Type B pancreatic cell (in vitro differentiated cells): ENCODE results near the gene TUFT1. TPM values are rescaled to one million over a fixed set of nuclear protein-coding genes. Genes with fewer than 3 reads are reported as not detected.

Source experiments
- DNase-seq: peaks from one replicate; pipeline ENCODE4 v3.0.0; 2021; ENCODE audit warnings: mixed read lengths; ENCODE audit not compliant: unreplicated experiment; ENCODE audit errors: extremely low spot score
- H3K27ac Mint-ChIP-seq: 2 replicates; pipeline ENCODE4 v1.8.0; 2021; ENCODE audit warnings: mild to moderate bottlenecking, mixed read lengths
- H3K27me3 Mint-ChIP-seq: 2 replicates; pipeline ENCODE4 v1.8.0; 2021; ENCODE audit warnings: mixed read lengths
- H3K36me3 Mint-ChIP-seq: 2 replicates; pipeline ENCODE4 v1.8.0; 2021; ENCODE audit warnings: mixed read lengths
- H3K4me1 Mint-ChIP-seq: one replicate; pipeline ENCODE4 v1.8.0; 2021; ENCODE audit warnings: mixed read lengths; ENCODE audit not compliant: unreplicated experiment
- H3K4me3 Mint-ChIP-seq: 2 replicates; pipeline ENCODE4 v1.8.0; 2021; ENCODE audit warnings: mild to moderate bottlenecking, mixed read lengths
- H3K9me3 Mint-ChIP-seq: 2 replicates; pipeline ENCODE4 v1.8.0; 2021; ENCODE audit warnings: mixed read lengths
- long read RNA-seq: library from polyadenylated mRNA; unstranded; transcript quantifications from one replicate; pipeline ENCODE4 v2.0.0, GENCODE V29; 2020
- total RNA-seq: library from RNA; stranded (reverse); gene quantifications from 2 replicates; pipeline ENCODE4 v1.2.1, GENCODE V29; 2021; ENCODE audit warnings: low replicate concordance
- TF ChIP-seq, protein P1 (sequence below): fragments of 200-600 bp; sonication (generic); conservative IDR thresholded peaks from 2 replicates; pipeline ENCODE4 v1.5.0; 2021; ENCODE audit warnings: antibody characterized with exemption, mild to moderate bottlenecking

The TUFT1 gene, protein sequence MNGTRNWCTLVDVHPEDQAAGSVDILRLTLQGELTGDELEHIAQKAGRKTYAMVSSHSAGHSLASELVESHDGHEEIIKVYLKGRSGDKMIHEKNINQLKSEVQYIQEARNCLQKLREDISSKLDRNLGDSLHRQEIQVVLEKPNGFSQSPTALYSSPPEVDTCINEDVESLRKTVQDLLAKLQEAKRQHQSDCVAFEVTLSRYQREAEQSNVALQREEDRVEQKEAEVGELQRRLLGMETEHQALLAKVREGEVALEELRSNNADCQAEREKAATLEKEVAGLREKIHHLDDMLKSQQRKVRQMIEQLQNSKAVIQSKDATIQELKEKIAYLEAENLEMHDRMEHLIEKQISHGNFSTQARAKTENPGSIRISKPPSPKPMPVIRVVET
- total RNA-seq = 15.5 and 34.7 TPM in 2 replicates
- long read RNA-seq, transcript TUFT1-203 (13 exons, 3,111 nt) = minor isoform, 39 of 126 reads
- long read RNA-seq, transcript TUFT1-202 (12 exons, 3,033 nt) = major isoform, 55 of 126 reads
- long read RNA-seq, partial matches to known transcripts = 15 of 126 reads
- long read RNA-seq, other reads (novel, unspliced or antisense) = 17 of 126 reads

DNA sequence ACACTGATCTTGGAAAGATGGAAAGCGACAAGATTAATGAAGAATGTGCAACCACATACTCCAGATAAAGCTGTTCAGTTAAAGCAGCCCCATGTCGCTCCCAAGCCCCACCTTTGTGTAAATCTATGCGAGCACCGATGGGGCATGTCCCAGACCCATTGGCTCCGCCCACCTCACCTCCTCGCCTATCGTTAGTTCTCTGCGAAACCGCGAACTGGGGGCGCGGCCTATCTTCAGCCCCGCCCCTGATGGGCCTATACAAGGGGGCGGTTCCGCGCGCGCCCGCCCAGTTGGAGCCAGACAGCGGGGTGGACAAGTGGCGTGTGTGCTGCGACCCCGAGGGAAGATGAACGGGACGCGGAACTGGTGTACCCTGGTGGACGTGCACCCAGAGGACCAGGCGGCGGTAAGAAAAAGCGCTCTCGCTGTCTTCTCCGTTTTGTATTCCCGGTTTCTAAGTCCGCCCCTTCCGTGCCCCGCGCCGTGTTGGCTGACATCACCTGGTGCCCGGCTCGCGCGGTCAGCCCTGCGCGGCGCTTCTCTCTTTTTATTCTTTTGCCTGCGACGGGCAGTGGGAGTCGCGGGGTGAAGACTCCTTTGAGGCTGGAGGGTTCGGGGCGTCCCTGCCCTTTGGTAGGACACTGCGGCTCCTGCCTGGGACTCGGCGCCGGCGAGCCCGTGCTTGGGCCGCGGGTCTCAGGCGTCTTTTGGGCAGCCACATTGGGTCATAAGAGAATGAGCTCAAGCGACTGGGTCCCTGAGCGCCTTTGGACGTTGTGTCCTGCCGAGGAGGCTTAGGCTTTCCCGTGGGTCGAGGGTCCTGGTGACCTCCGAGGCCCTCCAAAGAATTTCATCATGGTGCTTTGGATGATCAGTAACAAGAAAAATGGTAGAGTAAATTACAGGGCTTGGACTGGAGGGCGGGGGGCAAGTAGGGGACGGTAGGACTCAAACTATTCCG, at the start of gene TUFT1:
TUFT1 (plus strand) TSS at position 289 of the 961 bp plus-strand sequence; CDS start at position 347, 58 bp downstream.
- Mint-ChIP-seq H3K36me3 (peaks cover 9% of the 10 kb centered on the region), H3K4me1 (peaks cover 16% of the 10 kb centered on the region), H3K27me3 (no peaks in the 10 kb centered on the region), H3K27ac (peak within 1 kb of the TSS; percentile 98), H3K9me3 (no peaks in the 10 kb centered on the region), H3K4me3 (peak within 1 kb of the TSS; percentile 97)
- TF ChIP-seq, protein P1, sequence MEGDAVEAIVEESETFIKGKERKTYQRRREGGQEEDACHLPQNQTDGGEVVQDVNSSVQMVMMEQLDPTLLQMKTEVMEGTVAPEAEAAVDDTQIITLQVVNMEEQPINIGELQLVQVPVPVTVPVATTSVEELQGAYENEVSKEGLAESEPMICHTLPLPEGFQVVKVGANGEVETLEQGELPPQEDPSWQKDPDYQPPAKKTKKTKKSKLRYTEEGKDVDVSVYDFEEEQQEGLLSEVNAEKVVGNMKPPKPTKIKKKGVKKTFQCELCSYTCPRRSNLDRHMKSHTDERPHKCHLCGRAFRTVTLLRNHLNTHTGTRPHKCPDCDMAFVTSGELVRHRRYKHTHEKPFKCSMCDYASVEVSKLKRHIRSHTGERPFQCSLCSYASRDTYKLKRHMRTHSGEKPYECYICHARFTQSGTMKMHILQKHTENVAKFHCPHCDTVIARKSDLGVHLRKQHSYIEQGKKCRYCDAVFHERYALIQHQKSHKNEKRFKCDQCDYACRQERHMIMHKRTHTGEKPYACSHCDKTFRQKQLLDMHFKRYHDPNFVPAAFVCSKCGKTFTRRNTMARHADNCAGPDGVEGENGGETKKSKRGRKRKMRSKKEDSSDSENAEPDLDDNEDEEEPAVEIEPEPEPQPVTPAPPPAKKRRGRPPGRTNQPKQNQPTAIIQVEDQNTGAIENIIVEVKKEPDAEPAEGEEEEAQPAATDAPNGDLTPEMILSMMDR = no peak
- peak; percentile 91 for DNase-seq

DNA sequence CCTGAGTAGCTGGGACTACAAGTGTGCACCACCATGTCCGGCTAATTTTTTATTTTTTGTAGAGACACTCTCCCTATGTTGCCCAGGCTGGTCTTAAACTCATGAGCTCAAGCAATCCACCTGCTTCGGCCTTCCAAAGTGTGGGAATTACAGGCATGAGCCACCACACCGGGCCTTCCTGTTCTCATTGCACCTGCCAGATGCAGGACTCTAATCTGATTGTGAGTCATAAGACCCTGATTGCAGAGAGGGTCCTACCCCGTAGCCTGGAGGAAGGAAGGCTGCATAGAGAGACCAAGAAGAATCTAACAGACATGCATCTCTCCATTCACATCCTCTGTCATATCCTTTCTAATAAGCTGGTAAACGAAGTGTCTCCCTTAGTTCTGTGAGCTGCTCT, 48.5 kb upstream of the TUFT1 start:
- Mint-ChIP-seq H3K9me3 (no peaks in the 10 kb centered on the region), H3K4me1 (peaks cover 9% of the 10 kb centered on the region), H3K4me3 (no peak overlapping the region), H3K27ac (no peak overlapping the region), H3K27me3 (no peaks in the 10 kb centered on the region), H3K36me3 (no peaks in the 10 kb centered on the region)
- no peak for DNase-seq
- TF ChIP-seq, protein P1 = no peak

DNA sequence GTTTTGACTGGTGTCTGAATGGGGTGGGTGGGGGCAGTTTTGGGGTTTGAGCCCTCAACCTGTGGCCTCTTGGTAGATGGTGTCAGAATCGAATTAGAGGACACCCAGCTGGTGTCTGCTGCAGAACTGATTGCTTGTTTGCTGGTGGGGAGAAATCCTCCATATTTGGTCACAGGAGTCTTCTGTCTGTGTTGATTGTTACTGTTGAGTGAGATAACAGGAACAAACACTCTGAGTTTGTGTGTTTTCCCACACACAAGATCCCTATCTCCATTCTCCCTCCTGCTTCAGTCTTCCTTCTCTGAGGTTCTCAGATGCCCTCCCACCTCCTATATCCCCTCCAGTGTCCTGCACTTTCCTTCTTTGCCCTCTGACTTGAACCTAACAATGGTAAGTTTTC, 48.0 kb upstream of the TUFT1 start:
- Mint-ChIP-seq H3K4me3 (no peak overlapping the region), H3K36me3 (no peaks in the 10 kb centered on the region), H3K27ac (no peak overlapping the region), H3K4me1 (peaks cover 9% of the 10 kb centered on the region), H3K27me3 (no peaks in the 10 kb centered on the region), H3K9me3 (no peaks in the 10 kb centered on the region)
- DNase-seq = no peak
- TF ChIP-seq, protein P1 = no peak

DNA sequence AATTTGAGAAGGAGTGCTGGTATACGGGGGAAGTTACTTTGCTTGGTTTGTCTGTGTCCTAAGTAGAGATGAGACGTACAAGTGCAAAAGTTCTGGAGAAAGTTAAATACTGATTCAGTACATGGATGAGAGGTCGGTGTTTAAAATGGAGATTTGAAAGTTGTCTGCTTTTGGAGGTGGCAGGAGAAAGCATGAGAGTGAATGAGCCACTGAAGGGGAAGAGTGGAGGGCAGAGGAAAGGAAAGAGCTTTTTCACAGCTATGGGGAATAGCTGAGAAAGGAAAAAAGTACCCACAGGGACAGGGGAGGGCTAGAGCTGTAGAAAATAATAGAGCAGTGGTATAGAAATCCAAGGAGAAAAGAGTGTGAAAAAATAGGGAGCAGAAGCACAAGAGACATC, 47.1 kb upstream of the TUFT1 start:
- Mint-ChIP-seq H3K36me3 (no peaks in the 10 kb centered on the region), H3K4me3 (no peak overlapping the region), H3K27me3 (no peaks in the 10 kb centered on the region), H3K27ac (no peak overlapping the region), H3K9me3 (no peaks in the 10 kb centered on the region), H3K4me1 (peaks cover 9% of the 10 kb centered on the region)
- DNase-seq = no peak
- TF ChIP-seq, protein P1 = no peak

DNA sequence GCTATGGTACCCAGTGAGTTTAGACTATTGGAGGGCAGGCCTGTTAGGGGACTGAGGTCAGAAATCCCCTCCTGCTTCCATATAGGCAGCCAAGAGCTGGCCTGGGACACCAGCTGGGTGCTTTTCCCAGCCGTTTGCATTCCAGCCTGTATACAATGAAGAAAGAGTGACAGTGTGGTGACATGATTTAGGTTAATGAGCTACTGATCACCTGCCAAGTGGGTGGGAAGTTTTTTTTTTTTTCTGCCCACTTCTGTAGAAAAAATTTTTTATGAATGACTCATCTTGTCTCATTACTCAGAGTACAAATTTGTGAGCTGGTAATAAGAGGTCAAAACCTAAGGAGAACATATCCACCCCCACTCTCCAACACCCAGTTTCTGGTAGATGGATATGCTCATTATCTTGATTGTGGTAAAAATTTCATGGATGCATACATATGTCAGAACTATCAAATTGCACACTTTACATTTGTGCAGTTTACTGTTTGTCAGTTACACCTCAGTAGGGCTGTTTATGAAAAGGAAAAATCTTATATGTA, 45.3 kb upstream of the TUFT1 start:
- Mint-ChIP-seq H3K27ac (peak overlapping the region; percentile 91), H3K9me3 (no peaks in the 10 kb centered on the region), H3K4me1 (peaks cover 9% of the 10 kb centered on the region), H3K27me3 (no peaks in the 10 kb centered on the region), H3K36me3 (no peaks in the 10 kb centered on the region), H3K4me3 (peak overlapping the region; percentile 47)
- TF ChIP-seq, protein P1 = no peak
- no peak for DNase-seq
